Stimulated activated CD8-positive, alpha-beta memory T cell treated with anti-CD3 and anti-CD28 coated beads, Interleukin-7, amount 100 ng/mL, for 4 hours (primary cell): Measurements from ENCODE around the gene RAB11A.

Experiments
- DNase-seq, 2 donors: peaks; one replicate each; pipeline ENCODE4 v3.0.0-alpha.2; 2020; ENCODE audit warnings: low read depth in 2 of 2

Gene RAB11A

DNA sequence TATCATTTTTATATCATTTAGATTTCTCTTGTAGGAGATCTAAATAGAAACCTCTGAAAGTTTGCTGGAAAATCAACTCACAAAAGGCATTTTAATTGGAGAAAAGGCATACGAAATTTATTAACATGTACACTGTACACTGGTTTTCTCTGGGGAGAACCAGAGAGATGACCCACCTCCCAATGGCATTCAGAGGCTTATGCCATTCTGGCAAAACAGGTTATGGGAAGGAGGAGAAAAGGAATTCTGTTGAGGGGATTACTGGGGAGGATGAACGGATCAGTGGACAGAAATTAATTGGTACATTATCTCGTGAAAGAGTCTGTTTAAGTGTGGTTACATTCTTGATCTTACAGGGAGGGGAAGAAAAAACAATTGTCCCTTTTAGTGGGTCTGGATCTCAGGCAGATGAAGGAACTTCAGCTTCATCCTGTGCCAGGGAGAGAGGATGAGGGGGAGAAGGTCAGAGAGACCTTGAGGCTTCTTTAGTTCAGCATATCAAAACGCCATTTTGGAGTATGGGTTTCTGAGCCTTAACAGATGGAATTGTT, 16.5 kb downstream of the RAB11A start:
- DNase-seq = no peak

GRCh38 chr15:65887565-65887964, 18.3 kb downstream of the RAB11A start:
- DNase-seq = peak in 1 of 2 donors; percentile 19

- no peak for DNase-seq
Observed at GRCh38 chr15:65888981-65889380, 19.7 kb downstream of the RAB11A start.

- DNase-seq = no peak
Observed at GRCh38 chr15:65893060-65893459, 23.8 kb downstream of the RAB11A start.

GRCh38 chr15:65896236-65896635, 26.9 kb downstream of the RAB11A start:
- DNase-seq = no peak

DNA sequence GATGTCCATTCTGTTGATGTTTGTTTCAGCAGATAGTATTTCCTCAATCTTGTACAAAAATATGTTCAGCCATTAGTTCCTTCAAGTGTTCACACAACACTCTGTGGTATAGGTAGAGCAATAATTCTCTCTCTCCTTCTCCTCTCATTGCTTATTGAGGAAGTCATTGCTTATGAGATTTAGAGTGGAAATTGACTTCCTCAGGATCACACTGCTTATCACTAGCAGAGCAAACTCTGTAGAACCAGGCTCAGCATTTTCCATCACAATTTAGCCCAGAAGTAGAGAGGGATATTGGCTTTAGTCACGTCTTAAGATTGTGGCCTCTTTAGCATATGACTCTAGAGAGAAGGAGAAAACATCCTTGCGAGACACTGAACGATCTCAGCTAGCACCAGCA, 31.2 kb downstream of the RAB11A start:
- no peak for DNase-seq

- no peak for DNase-seq
Observed at GRCh38 chr15:65901336-65901735, 32.0 kb downstream of the RAB11A start.

GRCh38 chr15:65901836-65902235, 32.5 kb downstream of the RAB11A start:
- no peak for DNase-seq

- no peak for DNase-seq
Observed at GRCh38 chr15:65902373-65902772, 33.1 kb downstream of the RAB11A start.

GRCh38 chr15:65903296-65904073, 34.2 kb downstream of the RAB11A start:
- no peak for DNase-seq

DNA sequence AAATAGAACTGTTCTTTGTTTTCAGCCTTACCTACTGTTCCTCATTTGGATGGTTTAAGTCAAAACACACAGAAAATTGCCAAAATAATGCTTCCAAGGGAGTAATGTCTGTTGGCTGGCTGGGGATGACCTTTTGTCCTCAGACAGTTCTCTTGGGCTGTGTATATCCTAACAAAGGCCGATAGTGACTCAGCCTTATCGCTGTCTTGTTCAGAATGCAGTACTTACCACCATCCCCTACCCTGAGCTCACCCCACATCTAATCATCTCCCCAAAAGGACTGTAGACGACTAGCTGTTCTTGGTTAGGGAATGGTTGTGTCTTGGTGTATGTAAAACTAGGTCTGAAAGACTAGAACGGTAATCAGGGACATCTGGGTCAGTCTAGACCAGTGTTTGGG, 35.0 kb downstream of the RAB11A start:
- no peak for DNase-seq

- no peak for DNase-seq
Observed at GRCh38 chr15:65906396-65906795, 37.1 kb downstream of the RAB11A start.

GRCh38 chr15:65907661-65908060, 38.4 kb downstream of the RAB11A start:
- no peak for DNase-seq

DNA sequence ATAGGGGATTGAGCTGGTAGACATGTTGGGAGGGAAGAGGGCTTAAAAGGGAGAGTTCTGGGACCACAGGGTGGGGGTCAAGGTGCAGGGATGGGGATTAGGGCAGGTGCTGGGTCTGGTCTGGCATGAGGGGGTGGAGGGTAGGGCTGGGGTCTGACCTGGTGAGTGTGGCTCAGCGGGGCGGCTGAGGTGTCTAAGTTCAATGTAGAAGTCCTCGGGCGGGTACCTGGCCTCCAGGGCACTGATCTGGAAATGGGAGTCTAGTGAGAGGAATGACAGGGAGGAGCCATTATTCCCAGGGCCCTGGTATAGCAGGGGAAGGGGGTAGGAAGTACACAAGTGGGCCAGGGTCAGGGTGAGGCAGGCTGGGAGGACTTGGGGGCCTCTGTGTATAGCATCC, 39.6 kb downstream of the RAB11A start:
- no peak for DNase-seq

GRCh38 chr15:65909831-65910230, 40.5 kb downstream of the RAB11A start:
- DNase-seq = no peak

DNA sequence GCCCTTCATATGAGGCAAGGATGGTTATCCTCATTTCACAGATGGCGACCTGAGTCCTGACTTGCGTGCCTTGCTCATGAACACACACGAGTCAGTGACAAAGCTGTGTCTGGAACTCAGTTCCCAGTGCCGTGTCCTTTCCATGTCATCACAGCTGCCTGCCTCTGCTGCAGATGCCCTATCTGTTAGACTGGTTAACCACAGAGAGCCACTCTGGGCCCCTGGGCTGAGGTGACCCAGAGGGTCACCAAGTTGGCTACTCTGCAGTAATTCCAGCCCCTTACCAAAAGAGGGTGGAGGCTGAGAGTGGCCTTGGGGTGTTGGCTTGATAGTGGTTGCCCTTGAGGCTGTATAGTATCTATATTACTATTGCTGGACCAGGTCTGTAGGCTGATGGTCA, 41.0 kb downstream of the RAB11A start:
- no peak for DNase-seq

GRCh38 chr15:65912235-65912634, 42.9 kb downstream of the RAB11A start:
- no peak for DNase-seq

DNA sequence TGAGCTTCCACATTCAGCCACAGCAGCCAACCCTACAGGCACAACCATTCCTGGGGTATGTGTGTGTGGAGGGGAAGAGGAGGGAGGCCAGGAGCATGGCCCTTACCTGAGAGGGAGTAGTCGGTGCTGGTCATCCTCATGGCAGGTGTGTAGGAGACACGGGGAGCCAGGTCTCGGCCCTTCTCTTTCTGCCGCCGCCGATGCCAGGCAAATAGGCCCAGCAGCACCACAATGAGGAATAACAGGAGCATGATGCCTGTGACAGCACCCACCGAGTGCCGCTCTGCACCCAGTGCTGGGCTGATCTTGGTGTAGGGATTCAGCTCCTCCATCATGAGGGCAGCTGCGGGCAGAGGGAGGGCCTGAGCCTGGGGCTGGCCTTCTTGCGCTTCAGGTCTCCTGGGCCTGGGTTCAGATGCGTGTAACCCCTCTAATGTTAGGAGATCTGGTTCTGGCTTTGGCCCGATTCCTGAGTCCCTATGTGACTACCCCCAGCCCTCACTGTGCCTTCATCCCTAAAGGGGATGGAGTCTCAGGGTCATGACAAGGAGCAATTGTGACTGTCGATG, 44.4 kb downstream of the RAB11A start:
- no peak for DNase-seq

DNA sequence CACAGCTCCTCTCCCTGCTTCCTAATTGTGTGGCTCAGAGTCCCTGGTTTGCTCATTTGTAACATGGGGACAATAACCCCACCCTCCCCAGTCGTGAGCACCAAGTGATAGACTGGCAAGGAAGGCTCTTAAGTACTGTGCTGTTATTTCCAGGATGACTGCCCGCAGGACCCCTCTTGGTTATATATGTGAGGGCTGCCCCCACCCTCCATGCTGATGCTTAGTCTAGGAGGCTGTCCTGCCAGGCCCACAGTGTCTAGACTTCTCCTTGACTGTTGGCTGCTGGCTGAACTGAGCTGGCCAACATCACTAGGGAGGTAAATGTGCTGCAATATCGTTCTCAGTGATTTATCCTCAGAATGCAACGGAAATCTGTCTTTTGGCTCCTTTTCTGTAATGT, 45.1 kb downstream of the RAB11A start:
- no peak for DNase-seq

GRCh38 chr15:65914981-65915925, 46.0 kb downstream of the RAB11A start:
- DNase-seq = no peak

DNA sequence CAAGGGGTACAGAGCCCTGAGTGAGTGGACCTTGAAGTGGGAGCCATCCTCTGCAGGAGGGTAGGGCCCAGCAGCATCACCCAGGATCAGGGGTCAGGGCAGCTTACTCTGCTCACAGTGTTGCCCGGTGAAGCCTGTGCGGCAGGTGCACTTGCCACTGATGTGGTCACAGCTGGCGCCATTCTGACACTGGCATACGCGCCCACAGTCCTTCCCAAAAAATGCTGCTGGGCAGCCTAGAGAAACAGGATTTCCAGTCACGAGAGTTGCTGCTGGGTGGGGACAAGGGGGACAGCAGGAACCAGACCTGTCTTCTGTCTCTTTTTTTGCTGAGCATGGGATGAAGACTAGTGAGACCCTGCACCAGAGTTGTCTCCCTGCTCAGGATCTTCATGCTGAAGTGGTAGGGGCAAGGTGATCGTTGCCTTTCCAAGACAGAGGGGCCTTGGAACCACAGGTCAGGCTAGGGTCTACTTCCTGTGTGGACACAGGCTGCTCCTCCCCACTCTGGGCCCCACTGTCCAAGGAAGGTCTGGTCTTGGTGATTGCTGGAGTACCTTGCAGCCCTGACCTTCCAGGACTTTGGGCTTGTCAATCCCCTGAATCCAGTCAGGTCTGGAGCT, 46.9 kb downstream of the RAB11A start:
- no peak for DNase-seq
